Gastroesophageal sphincter (tissue), 3 donors: Measurements from ENCODE around the gene CEP164.

ENCODE experiments used
- CTCF ChIP-seq, 4 experiments: fragments of 200-600 bp in 2 of 4; fragments of 450-650 bp in 2 of 4; sonication (generic) in 1 of 4; IDR thresholded peaks; one replicate each; pipeline ENCODE4 v1.5.1; 2017 to 2019; ENCODE audit warnings: antibody characterized with exemption in 4 of 4, mild to moderate bottlenecking in 2 of 4, moderate library complexity in 2 of 4
- EP300 ChIP-seq: sonication (generic); formaldehyde crosslinking; IDR thresholded peaks from one replicate; pipeline ENCODE4 v1.6.1; 2017; ENCODE audit warnings: antibody characterized with exemption, mild to moderate bottlenecking
- POLR2AphosphoS5 ChIP-seq: sonication (generic); formaldehyde crosslinking; IDR thresholded peaks from one replicate; pipeline ENCODE4 v1.6.1; 2017; ENCODE audit warnings: antibody characterized with exemption

- TF ChIP-seq CTCF (IDR thresholded peaks at IDR 0.05) (no peak), POLR2AphosphoS5 (no peak), EP300 (no peak)
These were observed 110.1 kb downstream of the CEP164 start for GRCh38 chr11:117437791-117438130.
